Adrenal gland (tissue), 12 donors: ENCODE data around the gene C1QTNF4. TPM values are rescaled to one million over a fixed set of nuclear protein-coding genes. Genes with fewer than 3 reads are reported as not detected.
A peak's percentile ranks its signal among the peaks of the same experiment; 100 is the strongest.

Experiments
- DNase-seq, 7 donors: peaks; one replicate each; pipeline ENCODE4 v3.0.0-alpha.2; 2019 to 2020
- H3K27ac ChIP-seq, 5 donors: fragments of 200-600 bp; sonication (generic) in 4 of 5; 1 replicate in 3 of 5; 2 replicates in 2 of 5; pipeline versions ENCODE4 v1.5.1 to v1.8.0; 2016 to 2020; ENCODE audit warnings: mild to moderate bottlenecking in 1 of 5
- H3K27me3 ChIP-seq: fragments of 200-600 bp; 2 replicates; pipeline ENCODE4 v1.8.0; 2021
- H3K36me3 ChIP-seq, 2 donors: fragments of 200-600 bp; replicated peaks in 1 of 2; 1 replicate in 1 of 2; 2 replicates in 1 of 2; pipeline versions ENCODE4 v1.5.1 to v1.8.0; 2018 to 2022
- H3K4me1 ChIP-seq, 2 donors: fragments of 200-600 bp; replicated peaks in 1 of 2; 1 replicate in 1 of 2; 2 replicates in 1 of 2; pipeline versions ENCODE4 v1.5.1 to v1.8.0; 2018 to 2021
- H3K4me3 ChIP-seq, 4 donors: fragments of 200-600 bp; sonication (generic) in 3 of 4; one replicate each; pipeline ENCODE4 v1.5.1; 2016 to 2018
- H3K9me3 ChIP-seq, 3 donors: fragments of 200-600 bp; sonication (generic) in 1 of 3; replicated peaks in 1 of 3; 1 replicate in 2 of 3; 2 replicates in 1 of 3; pipeline versions ENCODE4 v1.5.1 to v1.8.0; 2016 to 2021
- CTCF ChIP-seq, 6 experiments: fragments of 450-650 bp in 4 of 6; fragments of 200-600 bp in 2 of 6; sonication (generic) in 1 of 6; IDR thresholded peaks; 1 replicate in 5 of 6; 2 replicates in 1 of 6; pipeline versions ENCODE4 v1.5.1 to v1.8.0; 2016 to 2021; ENCODE audit warnings: antibody characterized with exemption in 6 of 6, mild to moderate bottlenecking in 2 of 6, moderate library complexity in 1 of 6
- POLR2A ChIP-seq, 2 donors: fragments of 450-650 bp; IDR thresholded peaks; one replicate each; pipeline ENCODE4 v1.6.1; 2017; ENCODE audit warnings: antibody characterized with exemption in 2 of 2, mild to moderate bottlenecking in 2 of 2, moderate library complexity in 1 of 2
- WGBS, 4 donors: extraction: QIAGEN DNeasy Blood & Tissue Kit in 2 of 4; methylation state at CpG; one replicate each; pipeline versions ENCODE4 v1.1.5 to v1.1.7; 2013 to 2017; 5-methylcytosine and 5-hydroxymethylcytosine counted together
- intact Hi-C, 2 donors: fragments of 100-400 bp; cut with DNase I; formaldehyde crosslinking; loops; one replicate each; pipeline versions ENCODE4 v1.14.1 to v1.15.0; 2022 to 2023
- polyA plus RNA-seq, 3 donors: library from polyadenylated mRNA; stranded (reverse); fragments of 200-250 nt in 2 of 3; fragments of 350-450 nt in 1 of 3; fragmentation: Illumina TruSeq in 1 of 3; extraction: RNeasy Lipid Tissue Mini Kit (QIAGEN cat#74804) in 1 of 3; gene quantifications; one replicate each; pipeline ENCODE4 v1.2.3, GENCODE V29; 2013 to 2014
- total RNA-seq, 9 donors: library from RNA; depleted of rRNA in 4 of 9; stranded (reverse); fragments of >200 nt in 4 of 9; fragments of 120-200 nt in 1 of 9; fragmentation: NEBNext Ultra II Directional in 1 of 9; extraction: Animal tissue kit (Norgen Biotek cat#: 25700) in 1 of 9; gene quantifications; one replicate each; pipeline versions ENCODE4 v1.1.0 to v1.2.4, GENCODE V29; 2013 to 2023
- donor health status: healthy with polysubstance abuse.
- donor health status: Bipolar disorder and iron deficiency.
- donor health status: DM: yes; HTN: yes; CAD: no.
- donor health status: DM: no; HTN: no; CAD: no.
- donor health status: DM: no; HTN: no; CAD: no.
- donor health status: DM: yes; HTN: yes; CAD: no.

Gene C1QTNF4
- total and polyA plus RNA-seq, 12 donors: 0.74 to 6.8 (median 2.6) TPM; not detected in 1

- Histone ChIP-seq H3K27me3 (peaks cover 9% of the 10 kb centered on the region), H3K4me3 (no peak overlapping the region), H3K9me3 (no peaks in the 10 kb centered on the region), H3K4me1 (no peaks in the 10 kb centered on the region), H3K36me3 (peaks cover 0 to 31% of the 10 kb centered on the region in 2 donors), H3K27ac (peak overlapping the region in 1 of 5 donors; percentile 58)
- intact Hi-C loops: no loop called here
- DNase-seq: peak in 4 of 7 donors; percentile 53 to 61 (median 56)
- TF ChIP-seq POLR2A (IDR thresholded peaks at IDR 0.05) (no peak), CTCF (IDR thresholded peaks at IDR 0.05) (no peak)
- 51 to 71% (median 59%) methylated on average over 6 of the region's 6 CpGs for WGBS, 4 donors
Observed at GRCh38 chr11:47587039-47587716, 7.0 kb downstream of the C1QTNF4 start.

- Histone ChIP-seq H3K4me3 (no peak within 1 kb of the TSS), H3K9me3 (no peaks in the 10 kb centered on the region), H3K27ac (peak within 1 kb of the TSS in 1 of 5 donors; percentile 58), H3K27me3 (peaks cover 9% of the 10 kb centered on the region), H3K36me3 (peaks cover 0 to 40% of the 10 kb centered on the region in 2 donors), H3K4me1 (no peaks in the 10 kb centered on the region)
- TF ChIP-seq POLR2A (IDR thresholded peaks at IDR 0.05): no peak
- no peak for TF ChIP-seq CTCF (IDR thresholded peaks at IDR 0.05)
- 76 to 97% (median 81%) methylated on average over 6 to 12 of the region's 12 CpGs for WGBS, 4 donors
- DNase-seq: no peak
- intact Hi-C loops: no loop called here
Observed at GRCh38 chr11:47586098-47586855, 7.9 kb downstream of the C1QTNF4 start, which contains the start of gene FAM180B. FAM180B (plus strand) TSS chr11:47586678; CDS start chr11:47586769, 91 bp downstream.

- peaks cover 0 to 49% of the 10 kb centered on the region in 2 donors for H3K36me3 ChIP-seq
- no peak for DNase-seq
- no peak overlapping the region for H3K4me3 ChIP-seq
- no peaks in the 10 kb centered on the region for H3K27me3 ChIP-seq
- no peak for TF ChIP-seq POLR2A (IDR thresholded peaks at IDR 0.05)
- no peak for TF ChIP-seq CTCF (IDR thresholded peaks at IDR 0.05)
- intact Hi-C loops: no loop called here
- H3K9me3 ChIP-seq: no peaks in the 10 kb centered on the region
- H3K4me1 ChIP-seq: peaks cover 7 to 9% of the 10 kb centered on the region in 2 donors
- H3K27ac ChIP-seq: no peak overlapping the region
- WGBS, 4 donors: 87 to 91% (median 89%) methylated on average over 5 of the region's 5 CpGs
Observed at GRCh38 chr11:47583844-47584243, 10.4 kb downstream of the C1QTNF4 start.
